ENCODE measurements around the gene PER3. TPM values are rescaled to one million over a fixed set of nuclear protein-coding genes. Genes with fewer than 3 reads are reported as not detected.

PER3 gene
- total and polyA plus RNA-seq, 9 of the 15 experiments (the other 6 are each of a cell fraction or from before 2014, with no cell fraction given): 11.9 to 22.5 (median 14.6) TPM

DNA sequence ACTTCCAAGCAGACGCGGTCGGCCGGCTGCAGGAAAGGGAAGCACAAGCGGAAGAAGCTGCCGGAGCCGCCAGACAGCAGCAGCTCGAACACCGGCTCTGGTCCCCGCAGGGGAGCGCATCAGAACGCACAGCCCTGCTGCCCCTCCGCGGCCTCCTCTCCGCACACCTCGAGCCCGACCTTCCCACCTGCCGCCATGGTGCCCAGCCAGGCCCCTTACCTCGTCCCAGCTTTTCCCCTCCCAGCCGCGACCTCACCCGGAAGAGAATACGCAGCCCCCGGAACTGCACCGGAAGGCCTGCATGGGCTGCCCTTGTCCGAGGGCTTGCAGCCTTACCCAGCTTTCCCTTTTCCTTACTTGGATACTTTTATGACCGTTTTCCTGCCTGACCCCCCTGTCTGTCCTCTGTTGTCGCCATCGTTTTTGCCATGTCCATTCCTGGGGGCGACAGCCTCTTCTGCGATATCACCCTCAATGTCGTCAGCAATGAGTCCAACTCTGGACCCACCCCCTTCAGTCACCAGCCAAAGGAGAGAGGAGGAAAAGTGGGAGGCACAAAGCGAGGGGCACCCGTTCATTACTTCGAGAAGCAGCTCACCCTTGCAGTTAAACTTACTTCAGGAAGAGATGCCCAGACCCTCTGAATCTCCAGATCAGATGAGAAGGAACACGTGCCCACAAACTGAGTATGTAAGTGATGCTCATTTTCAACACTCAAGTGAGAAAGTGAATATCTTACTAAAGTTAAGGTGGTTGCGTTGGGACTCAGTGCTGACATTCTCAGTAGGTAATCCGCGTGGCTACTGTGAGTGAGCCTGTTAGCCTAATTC, 43.2 kb downstream of the PER3 start (continued):
- TF ChIP-seq NFXL1 (CRISPR knock-in tag; IDR thresholded peaks at IDR 0.05): 0 out of 2 replicates have a peak, but pooled peaks have one; percentile 56
- peak; percentile 69 to 91 for TF ChIP-seq MAZ (CRISPR knock-in tag; conservative IDR thresholded peaks at IDR 0.05 in 1 of 2, IDR thresholded peaks at IDR 0.05 in 1 of 2)
- TF ChIP-seq, protein P1, sequence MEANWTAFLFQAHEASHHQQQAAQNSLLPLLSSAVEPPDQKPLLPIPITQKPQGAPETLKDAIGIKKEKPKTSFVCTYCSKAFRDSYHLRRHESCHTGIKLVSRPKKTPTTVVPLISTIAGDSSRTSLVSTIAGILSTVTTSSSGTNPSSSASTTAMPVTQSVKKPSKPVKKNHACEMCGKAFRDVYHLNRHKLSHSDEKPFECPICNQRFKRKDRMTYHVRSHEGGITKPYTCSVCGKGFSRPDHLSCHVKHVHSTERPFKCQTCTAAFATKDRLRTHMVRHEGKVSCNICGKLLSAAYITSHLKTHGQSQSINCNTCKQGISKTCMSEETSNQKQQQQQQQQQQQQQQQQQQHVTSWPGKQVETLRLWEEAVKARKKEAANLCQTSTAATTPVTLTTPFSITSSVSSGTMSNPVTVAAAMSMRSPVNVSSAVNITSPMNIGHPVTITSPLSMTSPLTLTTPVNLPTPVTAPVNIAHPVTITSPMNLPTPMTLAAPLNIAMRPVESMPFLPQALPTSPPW (CRISPR knock-in tag; IDR thresholded peaks at IDR 0.05): peak; percentile 67
- TF ChIP-seq ELF1 (tag; IDR thresholded peaks at IDR 0.05): peak; percentile 87
- TF ChIP-seq ZBTB33 (CRISPR knock-in tag; IDR thresholded peaks at IDR 0.05): no peak
- peak in 1 of 2 experiments; percentile 52; a peak in 2 of 4 replicates for TF ChIP-seq TRIM24 (IDR thresholded peaks at IDR 0.05)
- TF ChIP-seq, protein P2, sequence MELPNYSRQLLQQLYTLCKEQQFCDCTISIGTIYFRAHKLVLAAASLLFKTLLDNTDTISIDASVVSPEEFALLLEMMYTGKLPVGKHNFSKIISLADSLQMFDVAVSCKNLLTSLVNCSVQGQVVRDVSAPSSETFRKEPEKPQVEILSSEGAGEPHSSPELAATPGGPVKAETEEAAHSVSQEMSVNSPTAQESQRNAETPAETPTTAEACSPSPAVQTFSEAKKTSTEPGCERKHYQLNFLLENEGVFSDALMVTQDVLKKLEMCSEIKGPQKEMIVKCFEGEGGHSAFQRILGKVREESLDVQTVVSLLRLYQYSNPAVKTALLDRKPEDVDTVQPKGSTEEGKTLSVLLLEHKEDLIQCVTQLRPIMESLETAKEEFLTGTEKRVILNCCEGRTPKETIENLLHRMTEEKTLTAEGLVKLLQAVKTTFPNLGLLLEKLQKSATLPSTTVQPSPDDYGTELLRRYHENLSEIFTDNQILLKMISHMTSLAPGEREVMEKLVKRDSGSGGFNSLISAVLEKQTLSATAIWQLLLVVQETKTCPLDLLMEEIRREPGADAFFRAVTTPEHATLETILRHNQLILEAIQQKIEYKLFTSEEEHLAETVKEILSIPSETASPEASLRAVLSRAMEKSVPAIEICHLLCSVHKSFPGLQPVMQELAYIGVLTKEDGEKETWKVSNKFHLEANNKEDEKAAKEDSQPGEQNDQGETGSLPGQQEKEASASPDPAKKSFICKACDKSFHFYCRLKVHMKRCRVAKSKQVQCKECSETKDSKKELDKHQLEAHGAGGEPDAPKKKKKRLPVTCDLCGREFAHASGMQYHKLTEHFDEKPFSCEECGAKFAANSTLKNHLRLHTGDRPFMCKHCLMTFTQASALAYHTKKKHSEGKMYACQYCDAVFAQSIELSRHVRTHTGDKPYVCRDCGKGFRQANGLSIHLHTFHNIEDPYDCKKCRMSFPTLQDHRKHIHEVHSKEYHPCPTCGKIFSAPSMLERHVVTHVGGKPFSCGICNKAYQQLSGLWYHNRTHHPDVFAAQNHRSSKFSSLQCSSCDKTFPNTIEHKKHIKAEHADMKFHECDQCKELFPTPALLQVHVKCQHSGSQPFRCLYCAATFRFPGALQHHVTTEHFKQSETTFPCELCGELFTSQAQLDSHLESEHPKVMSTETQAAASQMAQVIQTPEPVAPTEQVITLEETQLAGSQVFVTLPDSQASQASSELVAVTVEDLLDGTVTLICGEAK (IDR thresholded peaks at IDR 0.05): peak; percentile 98
- TF ChIP-seq, protein P2 (CRISPR knock-in tag; IDR thresholded peaks at IDR 0.05): no peak
- TF ChIP-seq ZEB2 (IDR thresholded peaks at IDR 0.05): peak; percentile 22; the same call in 1 of the 2 replicates
- no peak for TF ChIP-seq ZNF764 (CRISPR knock-in tag; IDR thresholded peaks at IDR 0.05; ENCODE audit: low read depth)
- no peak for TF ChIP-seq SFPQ (IDR thresholded peaks at IDR 0.05; ENCODE audit: low read depth, low read length)

Measured in K562 (cell line).